Upper lobe of left lung (tissue), 4 donors: ENCODE results near the gene PTPRO.

ENCODE experiments used
- CTCF ChIP-seq, 6 experiments: fragments of 450-650 bp in 4 of 6; fragments of 200-600 bp in 2 of 6; sonication (generic) in 2 of 6; IDR thresholded peaks; one replicate each; pipeline ENCODE4 v1.5.1; 2016 to 2019; ENCODE audit warnings: antibody characterized with exemption in 6 of 6
- POLR2A ChIP-seq, 4 donors: fragments of 450-650 bp; IDR thresholded peaks; one replicate each; pipeline ENCODE4 v1.5.1; 2016 to 2017; ENCODE audit warnings: antibody characterized with exemption in 4 of 4, mild to moderate bottlenecking in 2 of 4

- TF ChIP-seq CTCF (IDR thresholded peaks at IDR 0.05), result no peak
- TF ChIP-seq POLR2A (IDR thresholded peaks at IDR 0.05), result no peak
Observed at GRCh38 chr12:15505616-15506015, 183.3 kb downstream of the PTPRO start.
